Measurements from ENCODE around the gene UGT1A10.

- TF ChIP-seq PAX5 (IDR thresholded peaks at IDR 0.05; ENCODE audit: borderline replicate concordance, low read depth, low read length) (no peak), ZNF207 (IDR thresholded peaks at IDR 0.05; ENCODE audit: borderline replicate concordance) (no peak), CREM (IDR thresholded peaks at IDR 0.05; ENCODE audit: low read depth) (no peak), DPF2 (IDR thresholded peaks at IDR 0.05) (no peak), FOS (IDR thresholded peaks at IDR 0.05; ENCODE audit: borderline replicate concordance, extremely low read depth, insufficient read length) (no peak), SIN3A (IDR thresholded peaks at IDR 0.05; ENCODE audit: low read depth, low read length) (no peak), GABPA (IDR thresholded peaks at IDR 0.05; ENCODE audit: low read depth) (no peak), ZNF274 (IDR thresholded peaks at IDR 0.05; ENCODE audit: insufficient read depth, insufficient read length) (no peak)
These were observed 39.8 kb downstream of the UGT1A10 start for GRCh38 chr2:233676046-233676445.

All from GM12878 (cell line).